ENCODE measurements around the gene EPHX1. TPM values are rescaled to one million over a fixed set of nuclear protein-coding genes. Genes with fewer than 3 reads are reported as not detected.

EPHX1 gene
- total and polyA plus RNA-seq, 2 of the 8 experiments (the other 6 are each of a cell fraction or from before 2014, with no cell fraction given) = 45.3 to 79.1 TPM

DNA sequence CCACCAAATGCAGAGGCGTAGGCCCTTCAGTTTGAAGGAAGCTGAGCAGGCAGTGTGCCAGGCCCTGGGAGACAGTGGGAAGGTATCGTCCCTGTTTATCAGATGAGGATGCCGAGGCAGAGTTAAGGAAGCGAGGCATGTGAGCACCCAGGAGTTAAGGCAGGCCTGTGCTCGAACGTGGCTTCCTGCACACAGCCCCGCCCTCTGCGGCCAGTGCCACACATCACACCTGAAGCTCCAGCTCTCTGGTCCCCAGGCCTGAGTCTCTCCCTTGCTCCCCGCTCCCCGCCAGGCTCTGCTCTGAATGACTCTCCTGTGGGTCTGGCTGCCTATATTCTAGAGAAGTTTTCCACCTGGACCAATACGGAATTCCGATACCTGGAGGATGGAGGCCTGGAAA lies 32.1 kb downstream of the EPHX1 start:
- 88% methylated on average over 12 of the region's 12 CpGs; no CpG with 5 or more reads in 1 of the 2 experiments for WGBS, 2 experiments (ENCODE audit: extremely low coverage in 1 of 2, insufficient coverage in 1 of 2, insufficient read length in 1 of 2, insufficient replicate concordance in 2 of 2, low coverage in 1 of 2, low lambda C conversion rate in 2 of 2, missing lambda C conversion rate in 1 of 2)
- H3K23ac ChIP-seq (ENCODE audit: insufficient read length) = no peak overlapping the region
- ChIA-PET CTCF (ENCODE audit: partially characterized antibody) (interaction anchor here (0.7 to 3.4 kb wide), 9 partner anchors 16 to 367 kb away, joined by 3 to 10 read pairs (median 3); partner anchors contain the start of gene SRP9), POLR2A (ENCODE audit: partially characterized antibody) (interaction anchor here (0.9 to 3.4 kb wide), 8 partner anchors 11 to 367 kb away, joined by 3 to 15 read pairs (median 4); partner anchors contain the start of genes LEFTY1 and SRP9)
- no peaks in the 10 kb centered on the region for H3K9me3 ChIP-seq (ENCODE audit: insufficient read depth in 2 of 2, low read depth in 1 of 2, low read length in 1 of 2)
- no peak overlapping the region for H2BK12ac ChIP-seq (ENCODE audit: low read depth, low read length)
- no peak overlapping the region for H4K5ac ChIP-seq (ENCODE audit: insufficient read length, low read depth, low read length)
- H2BK120ac ChIP-seq (replicated peaks; ENCODE audit: low read depth, low read length) = no peak overlapping the region
- no peak overlapping the region for H3K4me3 ChIP-seq (ENCODE audit: extremely low read depth in 1 of 4, insufficient read depth in 2 of 4, low read depth in 3 of 4, low read length in 4 of 4)
- FAIRE-seq (no peak), DNase-seq (ENCODE audit: low read depth in 1 of 2, low spot score in 2 of 2) (no peak)
- no peak overlapping the region for H4K8ac ChIP-seq (ENCODE audit: extremely low read depth, insufficient read depth, low read length)
- H2BK15ac ChIP-seq (ENCODE audit: low read length) = no peak overlapping the region
- no peaks in the 10 kb centered on the region; the same call in 1 of the 2 replicates for H3K23me2 ChIP-seq (ENCODE audit: low read depth, low read length)
- H2AK5ac ChIP-seq (ENCODE audit: low read depth, low read length) = no peak overlapping the region
- H3K9ac ChIP-seq (replicated peaks in 1 of 4; ENCODE audit: extremely low read depth in 1 of 4, low read depth in 3 of 4, low read length in 3 of 4) = no peak overlapping the region
- no peak overlapping the region for H2AFZ ChIP-seq (ENCODE audit: low read length)
- no peak overlapping the region for H3K18ac ChIP-seq (ENCODE audit: extremely low read depth, low read length)
- H3K27me3 ChIP-seq (replicated peaks in 1 of 4; ENCODE audit: control insufficient read depth in 3 of 4, extremely low read depth in 1 of 4, insufficient read depth in 3 of 4, low read length in 3 of 4) = no peaks in the 10 kb centered on the region
- H2BK20ac ChIP-seq (ENCODE audit: low read length) = no peak overlapping the region
- H3K4me1 ChIP-seq (replicated peaks in 1 of 4; ENCODE audit: control insufficient read depth in 3 of 4, insufficient read depth in 4 of 4, low read length in 3 of 4) = peaks cover 0 to 8% (median 4%) of the 10 kb centered on the region in 4 experiments; a peak in 4 of 7 replicates
- H3K36me3 ChIP-seq (ENCODE audit: control insufficient read depth in 2 of 4, insufficient read depth in 4 of 4, low read length in 3 of 4) = peaks cover 0 to 16% (median 6%) of the 10 kb centered on the region in 4 experiments; a peak in 3 of 8 replicates
- H4K20me1 ChIP-seq (replicated peaks in 1 of 2; ENCODE audit: control insufficient read depth in 1 of 2, insufficient read depth in 2 of 2, low read length in 2 of 2) = peaks cover 2 to 6% of the 10 kb centered on the region in 2 experiments
- no peaks in the 10 kb centered on the region for H3K79me2 ChIP-seq (ENCODE audit: control insufficient read depth in 1 of 2, insufficient read depth in 2 of 2, low read length in 2 of 2)
- H3K27ac ChIP-seq (ENCODE audit: low read depth, low read length) = no peak overlapping the region
- no peak overlapping the region for H2BK5ac ChIP-seq (ENCODE audit: low read depth, low read length)
- no peak overlapping the region for H3K14ac ChIP-seq (ENCODE audit: insufficient read length)
- H3K4ac ChIP-seq (replicated peaks; ENCODE audit: insufficient read length, low read depth, low read length) = no peak overlapping the region
- 0 out of 2 replicates have a peak, but pooled peaks cover 2% of the 10 kb centered on the region for H3K79me1 ChIP-seq (ENCODE audit: low read depth, low read length)
- no peak overlapping the region for H3K4me2 ChIP-seq (ENCODE audit: insufficient read depth in 1 of 2, low read depth in 2 of 2, low read length in 2 of 2)
- H3K56ac ChIP-seq (replicated peaks; ENCODE audit: insufficient read length, low read depth, low read length) = no peak overlapping the region
- H4K91ac ChIP-seq (replicated peaks; ENCODE audit: insufficient read length, low read length) = no peak overlapping the region
- TF ChIP-seq, protein P1, sequence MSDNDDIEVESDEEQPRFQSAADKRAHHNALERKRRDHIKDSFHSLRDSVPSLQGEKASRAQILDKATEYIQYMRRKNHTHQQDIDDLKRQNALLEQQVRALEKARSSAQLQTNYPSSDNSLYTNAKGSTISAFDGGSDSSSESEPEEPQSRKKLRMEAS (IDR thresholded peaks at IDR 0.05) = no peak
- TF ChIP-seq BRCA1 (IDR thresholded peaks at IDR 0.05; ENCODE audit: low read depth, low read length) (no peak), GABPA (IDR thresholded peaks at IDR 0.05; ENCODE audit: borderline replicate concordance, insufficient read depth, low read length) (no peak), POLR2AphosphoS5 (IDR thresholded peaks at IDR 0.05; ENCODE audit: low read depth, low read length) (peak; percentile 78; the same call in 1 of the 2 replicates)
- TF ChIP-seq, protein P2, sequence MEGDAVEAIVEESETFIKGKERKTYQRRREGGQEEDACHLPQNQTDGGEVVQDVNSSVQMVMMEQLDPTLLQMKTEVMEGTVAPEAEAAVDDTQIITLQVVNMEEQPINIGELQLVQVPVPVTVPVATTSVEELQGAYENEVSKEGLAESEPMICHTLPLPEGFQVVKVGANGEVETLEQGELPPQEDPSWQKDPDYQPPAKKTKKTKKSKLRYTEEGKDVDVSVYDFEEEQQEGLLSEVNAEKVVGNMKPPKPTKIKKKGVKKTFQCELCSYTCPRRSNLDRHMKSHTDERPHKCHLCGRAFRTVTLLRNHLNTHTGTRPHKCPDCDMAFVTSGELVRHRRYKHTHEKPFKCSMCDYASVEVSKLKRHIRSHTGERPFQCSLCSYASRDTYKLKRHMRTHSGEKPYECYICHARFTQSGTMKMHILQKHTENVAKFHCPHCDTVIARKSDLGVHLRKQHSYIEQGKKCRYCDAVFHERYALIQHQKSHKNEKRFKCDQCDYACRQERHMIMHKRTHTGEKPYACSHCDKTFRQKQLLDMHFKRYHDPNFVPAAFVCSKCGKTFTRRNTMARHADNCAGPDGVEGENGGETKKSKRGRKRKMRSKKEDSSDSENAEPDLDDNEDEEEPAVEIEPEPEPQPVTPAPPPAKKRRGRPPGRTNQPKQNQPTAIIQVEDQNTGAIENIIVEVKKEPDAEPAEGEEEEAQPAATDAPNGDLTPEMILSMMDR (IDR thresholded peaks at IDR 0.05; ENCODE audit: control extremely low read depth in 1 of 3, insufficient read depth in 1 of 3, low read depth in 1 of 3, low read length in 3 of 3) = peak in 2 of 3 experiments; percentile 3 to 23; a peak in 2 of 4 replicates
